Body of pancreas (tissue), 4 donors: ENCODE results near the gene ZNF549. TPM values are rescaled to one million over a fixed set of nuclear protein-coding genes. Genes with fewer than 3 reads are reported as not detected.

Experiments
- ATAC-seq: fragments of 150-250 bp; one replicate; pipeline ENCODE4 v1.9.1; 2016
- DNase-seq, 4 donors: peaks; one replicate each; pipeline ENCODE4 v3.0.0-alpha.2; 2019
- H3K27ac ChIP-seq, 4 donors: fragments of 200-600 bp; sonication (generic); 1 replicate in 3 of 4; 2 replicates in 1 of 4; pipeline versions ENCODE4 v1.5.1 to v1.6.1; 2016 to 2019; ENCODE audit warnings: mild to moderate bottlenecking in 1 of 4, mixed read lengths in 1 of 4, moderate library complexity in 1 of 4
- H3K27me3 ChIP-seq, 2 donors: fragments of 200-600 bp; sonication (generic); one replicate each; pipeline ENCODE4 v1.6.0; 2016; ENCODE audit warnings: mild to moderate bottlenecking in 1 of 2
- H3K36me3 ChIP-seq, 2 donors: fragments of 200-600 bp; sonication (generic); replicated peaks in 1 of 2; 2 replicates each; pipeline ENCODE4 v1.5.1; 2016; ENCODE audit warnings: low read depth in 2 of 2; ENCODE audit not compliant: insufficient read depth in 1 of 2
- H3K4me1 ChIP-seq: fragments of 200-600 bp; sonication (generic); one replicate; pipeline ENCODE4 v1.6.0; 2016
- H3K4me3 ChIP-seq, 2 donors: fragments of 200-600 bp; sonication (generic); 1 replicate in 1 of 2; 2 replicates in 1 of 2; pipeline ENCODE4 v1.5.1; 2016 to 2019
- H3K9me3 ChIP-seq, 3 donors: fragments of 200-600 bp; sonication (generic); 1 replicate in 2 of 3; 2 replicates in 1 of 3; pipeline ENCODE4 v1.5.1; 2016
- CTCF ChIP-seq, 7 experiments: fragments of 450-650 bp in 4 of 7; fragments of 200-600 bp in 3 of 7; sonication (generic) in 3 of 7; IDR thresholded peaks; one replicate each; pipeline ENCODE4 v1.5.1; 2016 to 2019; ENCODE audit warnings: antibody characterized with exemption in 7 of 7
- POLR2A ChIP-seq, 3 donors: fragments of 450-650 bp; IDR thresholded peaks; one replicate each; pipeline ENCODE4 v1.6.1; 2016; ENCODE audit warnings: antibody characterized with exemption in 3 of 3, mild to moderate bottlenecking in 2 of 3
- WGBS, 2 donors: methylation state at CpG; one replicate each; pipeline ENCODE4 v1.1.5; 2017; 5-methylcytosine and 5-hydroxymethylcytosine counted together
- intact Hi-C: fragments of 100-400 bp; cut with DNase I; formaldehyde crosslinking; loops from one replicate; pipeline ENCODE4 v1.15.1; 2023
- total RNA-seq, 2 donors: library from RNA; depleted of rRNA; stranded (reverse); fragments of >200 nt; gene quantifications; one replicate each; pipeline ENCODE4 v1.1.0, GENCODE V29; 2016

ZNF549 gene
- total RNA-seq, 2 donors from 2014 or later: 0.66 to 2.3 TPM

- H3K36me3 ChIP-seq: no peaks in the 10 kb centered on the region
These were observed 39.5 kb downstream of the ZNF549 start for GRCh38 chr19:57566396-57567265.

GRCh38 chr19:57570707-57571106 lies 43.6 kb downstream of the ZNF549 start:
- TF ChIP-seq CTCF (IDR thresholded peaks at IDR 0.05) (no peak), POLR2A (IDR thresholded peaks at IDR 0.05) (no peak)
- Histone ChIP-seq H3K36me3 (peaks cover 21 to 23% of the 10 kb centered on the region in 2 donors), H3K4me3 (no peak overlapping the region), H3K27ac (no peak overlapping the region), H3K27me3 (no peaks in the 10 kb centered on the region), H3K4me1 (no peaks in the 10 kb centered on the region), H3K9me3 (peaks cover 0 to 99% (median 6%) of the 10 kb centered on the region in 3 donors)
- intact Hi-C loops: no loop called here
- DNase-seq (no peak), ATAC-seq (no peak)

More at GRCh38 chr19:57566396-57567265, 39.5 kb downstream of the ZNF549 start:
- intact Hi-C loops: no loop called here
- ATAC-seq: no peak
- WGBS, 2 donors: 51 to 56% methylated on average over 6 to 7 of the region's 7 CpGs
- no peak overlapping the region for H3K27ac ChIP-seq
- H3K9me3 ChIP-seq: peaks cover 0 to 73% (median 2%) of the 10 kb centered on the region in 3 donors
- no peak for DNase-seq
- no peaks in the 10 kb centered on the region for H3K4me1 ChIP-seq
- no peaks in the 10 kb centered on the region for H3K27me3 ChIP-seq
- H3K4me3 ChIP-seq: no peak overlapping the region
- TF ChIP-seq POLR2A (IDR thresholded peaks at IDR 0.05) (no peak), CTCF (IDR thresholded peaks at IDR 0.05) (no peak)

- DNase-seq (no peak), ATAC-seq (no peak)
- no peaks in the 10 kb centered on the region for H3K27me3 ChIP-seq
- H3K4me1 ChIP-seq: no peaks in the 10 kb centered on the region
- intact Hi-C loops: no loop called here
- TF ChIP-seq CTCF (IDR thresholded peaks at IDR 0.05) (no peak), POLR2A (IDR thresholded peaks at IDR 0.05) (no peak)
- WGBS, 2 donors: 99 to 100% methylated on average over 3 of the region's 3 CpGs
- H3K36me3 ChIP-seq: peaks cover 21 to 23% of the 10 kb centered on the region in 2 donors
- no peak overlapping the region for H3K4me3 ChIP-seq
- H3K9me3 ChIP-seq: peaks cover 0 to 93% (median 6%) of the 10 kb centered on the region in 3 donors
- H3K27ac ChIP-seq: no peak overlapping the region
These were observed 45.3 kb downstream of the ZNF549 start for GRCh38 chr19:57572415-57572947.

- Histone ChIP-seq H3K9me3 (peaks cover 0 to 52% (median 6%) of the 10 kb centered on the region in 3 donors), H3K4me3 (no peak overlapping the region), H3K4me1 (peaks cover 9% of the 10 kb centered on the region), H3K36me3 (peaks cover 21 to 23% of the 10 kb centered on the region in 2 donors), H3K27me3 (no peaks in the 10 kb centered on the region), H3K27ac (no peak overlapping the region)
- no peak for TF ChIP-seq CTCF (IDR thresholded peaks at IDR 0.05)
- TF ChIP-seq POLR2A (IDR thresholded peaks at IDR 0.05): no peak
- no peak for ATAC-seq
- DNase-seq: no peak
- intact Hi-C loops: no loop called here
These were observed 49.5 kb downstream of the ZNF549 start for GRCh38 chr19:57576661-57577060.
